HG03575 (cell line): Measurements from ENCODE around the gene ACR.
"Not testable (repeated sequence)": the region's sequence is repeated elsewhere in the genome, so short reads cannot be mapped to it uniquely, and the experiment has no call there.

Experiments
- ATAC-seq: cut with Tn5 transposase; IDR thresholded peaks from one replicate; pipeline ENCODE4 v1.9.1; 2021; ENCODE audit not compliant: unreplicated experiment, insufficient number of reproducible peaks, low FRiP score; ENCODE audit errors: extremely low read depth

Gene ACR

DNA sequence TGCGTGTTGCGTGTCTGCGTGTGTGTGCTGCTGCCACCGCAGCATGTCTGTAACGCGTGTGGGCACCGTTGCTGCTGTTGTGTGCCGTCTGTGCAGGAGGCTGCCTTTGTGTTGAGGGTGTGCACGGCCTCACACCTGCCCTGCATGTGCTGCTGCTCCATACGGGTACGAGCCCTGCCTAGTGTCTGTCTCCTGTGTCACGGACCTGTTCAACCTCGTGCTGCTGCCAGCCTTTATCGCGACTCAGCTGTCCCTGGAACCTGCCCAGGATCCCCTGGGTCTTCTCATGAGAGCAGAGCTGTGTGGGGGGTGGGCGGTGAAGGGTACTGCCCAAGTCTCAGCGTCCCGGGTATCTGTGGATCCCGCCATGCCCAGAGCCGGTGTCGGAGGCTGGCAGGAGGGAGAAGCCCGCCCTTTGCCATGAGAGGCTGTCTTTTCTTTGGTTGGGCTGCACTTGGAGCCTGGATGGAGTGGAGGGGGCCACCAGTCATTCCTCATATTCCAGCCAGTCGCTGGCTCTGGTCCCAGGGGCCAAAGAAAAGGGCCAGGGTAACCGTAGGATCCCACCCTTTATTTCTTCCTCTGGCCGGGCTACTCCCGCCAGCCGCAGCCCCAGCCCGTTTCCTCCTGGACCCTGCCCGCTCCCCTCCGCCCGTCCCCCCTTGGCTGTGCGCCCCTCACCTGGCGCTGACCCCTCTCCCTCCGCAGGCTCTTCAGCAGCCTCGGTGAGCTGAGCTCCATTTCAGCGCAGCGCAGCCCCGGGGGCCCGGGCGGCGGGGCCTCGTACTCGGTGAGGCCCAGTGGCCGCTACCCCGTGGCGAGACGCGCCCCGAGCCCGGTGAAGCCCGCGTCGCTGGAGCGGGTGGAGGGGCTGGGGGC lies 7.8 kb upstream of the ACR start:
- no peak for ATAC-seq

DNA sequence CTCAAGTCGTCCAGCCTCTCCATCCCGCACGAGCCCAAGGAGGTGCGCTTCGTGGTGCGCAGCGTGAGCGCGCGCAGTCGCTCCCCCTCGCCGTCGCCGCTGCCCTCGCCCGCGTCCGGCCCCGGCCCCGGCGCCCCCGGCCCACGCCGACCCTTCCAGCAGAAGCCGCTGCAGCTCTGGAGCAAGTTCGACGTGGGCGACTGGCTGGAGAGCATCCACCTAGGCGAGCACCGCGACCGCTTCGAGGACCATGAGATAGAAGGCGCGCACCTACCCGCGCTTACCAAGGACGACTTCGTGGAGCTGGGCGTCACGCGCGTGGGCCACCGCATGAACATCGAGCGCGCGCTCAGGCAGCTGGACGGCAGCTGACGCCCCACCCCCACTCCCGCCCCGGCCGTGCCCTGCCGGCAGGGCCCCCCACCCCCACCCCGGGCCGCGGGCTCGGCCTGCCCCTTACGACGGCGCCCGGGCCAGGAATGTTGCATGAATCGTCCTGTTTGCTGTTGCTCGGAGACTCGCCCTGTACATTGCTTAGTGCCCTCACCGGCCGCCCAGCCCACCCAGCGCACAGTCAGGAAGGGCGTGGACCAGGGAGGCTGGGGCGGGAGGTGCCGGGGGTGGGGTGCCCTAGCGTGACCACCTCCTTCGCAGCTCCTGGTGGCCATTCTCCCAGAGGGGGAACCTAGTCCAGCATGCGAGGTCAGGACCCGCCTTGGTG lies 6.9 kb upstream of the ACR start:
- no peak for ATAC-seq

DNA sequence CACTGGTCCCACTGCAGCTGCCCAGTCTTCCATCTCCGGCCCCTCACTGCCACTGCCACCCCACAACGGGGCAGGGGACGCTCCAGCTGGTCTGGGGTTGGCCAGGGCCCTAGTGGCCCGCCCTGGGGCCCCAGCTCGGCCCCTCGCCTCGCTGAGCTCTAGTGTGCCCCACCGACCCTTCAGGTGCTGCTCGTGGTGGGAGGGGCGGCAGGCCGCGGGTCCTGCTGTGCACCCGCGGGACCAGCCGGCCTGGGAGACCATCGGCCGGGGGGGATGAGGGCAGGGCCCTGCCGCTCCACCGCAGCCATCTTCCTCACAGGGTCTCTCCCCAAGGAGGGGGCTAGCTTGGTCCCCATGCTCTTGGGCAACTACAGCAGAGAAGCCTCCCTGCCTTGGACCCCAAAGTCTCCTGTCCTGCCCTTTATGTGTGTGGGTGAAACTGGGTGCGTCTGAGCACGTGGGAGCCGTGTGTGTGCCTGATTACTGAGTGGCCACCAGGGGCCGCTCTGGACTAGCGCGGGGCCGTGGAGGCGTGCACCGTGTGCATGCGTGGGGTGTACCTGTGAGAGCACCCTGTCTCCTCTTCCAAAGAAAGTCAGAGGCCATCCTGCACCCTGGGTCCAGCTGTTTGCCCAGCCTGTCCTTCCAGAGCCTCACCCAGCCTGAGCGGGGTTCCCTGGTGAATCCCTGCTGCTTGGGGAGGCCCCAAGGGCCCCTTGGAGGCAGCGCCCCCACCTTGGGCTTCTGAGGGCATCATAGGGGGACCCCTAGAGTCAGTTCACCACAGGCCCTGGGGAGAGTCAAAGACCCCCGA lies 6.0 kb upstream of the ACR start:
- no peak for ATAC-seq

DNA sequence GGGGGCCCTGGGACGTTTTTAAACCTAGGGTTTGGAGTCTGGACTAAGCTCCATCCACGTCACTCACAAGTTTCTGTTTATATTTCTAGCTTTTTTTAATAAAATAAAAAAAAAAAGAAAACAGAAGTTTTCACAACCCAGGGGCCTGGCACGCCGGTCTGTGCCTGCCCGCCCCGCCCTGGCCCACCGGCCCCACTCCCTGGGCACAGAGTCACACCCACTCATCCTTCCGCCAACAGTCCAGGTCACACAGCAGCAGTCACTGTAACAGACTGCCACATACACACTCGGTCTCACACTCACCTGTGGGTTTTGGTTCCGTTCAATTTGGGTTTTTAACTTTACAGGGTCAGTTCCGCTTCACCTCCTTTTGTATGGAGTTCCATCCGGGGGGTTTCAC lies 5.3 kb upstream of the ACR start:
- no peak for ATAC-seq

DNA sequence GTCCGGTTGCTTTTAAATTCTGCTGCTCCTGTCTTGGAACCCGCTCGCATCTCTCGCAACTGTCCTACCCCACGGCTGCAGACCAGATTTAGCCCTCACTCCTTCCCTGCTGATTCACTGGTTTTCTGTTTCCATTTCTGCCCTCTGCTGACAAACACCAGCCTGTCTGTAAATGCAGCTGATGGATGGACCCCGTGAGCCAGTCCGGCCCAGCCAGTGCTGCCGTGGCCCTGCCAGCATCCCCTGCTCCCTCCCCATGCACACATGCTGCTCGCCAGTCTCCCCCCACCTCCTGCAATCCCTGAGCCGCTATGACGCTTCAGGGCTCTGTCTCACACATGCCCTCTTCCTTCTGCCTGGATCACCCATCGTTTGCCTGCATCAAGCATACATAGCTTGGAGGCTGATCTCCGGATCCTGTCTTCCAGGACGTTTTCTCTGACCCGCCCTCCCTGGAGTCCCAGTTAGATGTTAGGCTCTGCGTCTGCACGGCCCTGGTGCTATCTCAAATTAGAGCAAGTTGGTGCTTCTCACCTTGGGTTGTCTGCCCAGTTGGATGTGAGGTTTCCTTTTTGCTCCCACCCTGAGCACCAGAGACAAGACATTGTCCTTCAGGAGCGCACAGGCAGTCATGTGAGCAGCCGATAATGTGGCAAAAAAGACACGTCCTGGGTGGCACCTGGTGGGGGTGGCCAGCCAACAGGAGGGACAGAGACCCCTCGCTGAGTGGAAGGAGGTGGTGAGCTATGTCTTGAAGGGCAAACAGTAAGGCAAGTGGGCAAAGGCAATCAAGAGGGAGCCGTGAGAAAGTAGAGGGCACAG lies 4.3 kb upstream of the ACR start:
- ATAC-seq = no peak

DNA sequence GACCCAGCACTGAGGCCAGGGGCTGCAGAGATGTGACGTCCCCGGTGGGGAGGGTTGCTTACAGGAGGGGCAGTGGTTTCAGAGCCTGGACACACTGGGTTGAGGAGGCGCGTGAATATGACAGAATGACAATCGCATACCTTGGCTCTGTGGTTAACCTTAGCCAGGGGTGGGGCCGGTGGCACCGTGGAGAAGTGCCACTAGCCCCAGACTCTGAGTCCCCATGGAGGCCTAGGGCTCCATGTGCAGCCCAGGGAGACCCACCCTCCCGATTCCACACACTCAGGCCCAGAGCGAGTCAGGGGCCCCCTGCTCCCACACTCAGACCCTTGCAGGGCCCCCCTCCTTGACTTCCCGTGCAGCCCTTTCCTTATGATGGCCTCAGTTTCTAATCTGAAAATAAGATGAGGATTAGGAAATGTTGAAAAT lies 3.6 kb upstream of the ACR start:
- ATAC-seq = no peak

DNA sequence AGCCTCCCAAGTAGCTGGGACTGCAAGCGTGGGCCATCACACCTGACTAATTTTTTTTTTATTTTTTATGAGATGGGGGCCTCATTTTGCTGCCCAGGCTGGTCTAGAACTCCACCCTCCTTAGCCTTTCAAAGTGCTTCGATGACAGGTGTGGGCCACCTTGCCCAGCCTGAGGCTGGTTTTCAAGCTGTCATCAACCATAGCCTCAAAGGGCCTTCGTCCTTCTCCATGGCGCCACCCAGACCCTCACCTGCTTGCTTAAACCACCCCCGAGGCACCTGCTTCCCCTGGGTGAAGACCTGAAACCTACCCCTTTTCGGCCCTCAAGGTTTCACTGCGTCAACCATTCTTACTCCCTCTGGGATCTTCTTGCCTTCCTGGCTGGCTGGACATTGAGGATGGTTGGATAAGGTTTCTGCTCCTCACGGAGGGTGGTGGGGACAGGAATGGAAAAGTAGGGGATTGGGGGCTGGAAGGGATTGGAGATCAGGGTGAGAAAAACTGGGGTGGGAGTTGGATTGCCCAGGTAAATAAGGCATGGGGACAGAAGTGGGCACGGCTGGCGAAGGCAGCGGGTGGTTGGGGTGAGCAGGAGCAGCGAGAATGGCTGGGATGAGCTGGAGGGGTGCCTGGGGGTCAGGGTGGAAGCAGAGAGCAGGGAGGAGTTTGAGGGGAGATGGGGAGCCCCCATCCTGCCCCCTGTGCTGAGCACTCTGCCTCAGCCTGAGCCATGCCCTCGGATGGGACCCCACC lies 2.8 kb upstream of the ACR start:
- ATAC-seq = no peak

DNA sequence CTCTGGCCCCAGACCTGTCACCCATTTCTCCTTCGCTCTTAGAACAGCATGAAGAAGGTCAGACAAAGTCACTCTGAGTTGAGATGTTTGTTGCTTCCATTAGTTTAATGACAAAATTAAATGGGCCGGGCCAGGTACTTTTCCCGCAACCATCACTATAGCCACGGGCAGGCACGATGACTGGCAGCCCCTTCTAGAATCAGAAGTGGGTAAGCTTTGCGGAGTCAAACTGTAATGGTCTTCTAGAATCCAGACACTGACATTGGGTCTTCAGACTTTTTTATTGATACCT lies 2.3 kb upstream of the ACR start:
- ATAC-seq = no peak

DNA sequence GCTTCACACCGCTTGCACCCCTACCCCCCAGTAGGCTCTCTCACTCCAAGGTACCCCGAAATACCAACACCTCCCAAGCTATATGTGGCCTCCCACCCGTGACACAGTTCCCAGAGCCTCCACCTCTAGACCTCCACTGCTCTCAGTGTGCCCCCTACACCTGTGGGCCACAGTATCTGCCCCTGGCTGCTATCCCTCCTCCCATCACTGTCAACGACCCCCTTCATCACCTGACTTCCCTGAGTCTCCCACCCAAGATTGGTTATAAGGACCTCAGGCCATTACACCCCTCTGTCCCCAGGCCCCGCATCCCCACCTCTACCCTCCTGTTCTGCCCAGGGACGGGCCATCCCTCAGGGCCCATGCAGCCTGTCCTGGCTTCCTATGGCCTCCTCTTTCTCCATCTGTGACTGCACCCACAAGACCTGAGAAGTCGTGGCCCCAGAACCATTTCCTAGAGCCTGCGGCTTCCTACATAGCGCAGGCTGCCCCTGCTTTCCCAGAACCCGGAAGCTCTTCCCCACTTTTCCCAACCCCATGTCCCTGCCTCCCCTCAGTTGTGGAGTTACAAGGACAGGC lies 734 bp downstream of the ACR start:
- ATAC-seq = no peak

DNA sequence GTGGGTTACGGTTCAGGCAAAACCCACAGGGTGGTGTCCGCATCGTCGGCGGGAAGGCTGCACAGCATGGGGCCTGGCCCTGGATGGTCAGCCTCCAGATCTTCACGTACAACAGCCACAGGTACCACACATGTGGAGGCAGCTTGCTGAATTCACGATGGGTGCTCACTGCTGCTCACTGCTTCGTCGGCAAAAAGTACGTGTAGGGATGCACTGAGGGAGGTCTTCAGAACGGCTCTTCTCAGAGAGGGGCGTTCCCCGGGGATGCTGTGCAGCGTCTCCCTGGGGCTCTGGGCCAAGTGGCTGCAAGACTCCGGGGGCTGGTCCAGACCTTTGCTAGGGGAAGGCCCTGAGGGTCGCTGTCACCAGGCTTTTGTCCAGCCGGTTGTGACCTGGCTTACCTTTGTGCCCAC lies 1.3 kb downstream of the ACR start:
- ATAC-seq = no peak

DNA sequence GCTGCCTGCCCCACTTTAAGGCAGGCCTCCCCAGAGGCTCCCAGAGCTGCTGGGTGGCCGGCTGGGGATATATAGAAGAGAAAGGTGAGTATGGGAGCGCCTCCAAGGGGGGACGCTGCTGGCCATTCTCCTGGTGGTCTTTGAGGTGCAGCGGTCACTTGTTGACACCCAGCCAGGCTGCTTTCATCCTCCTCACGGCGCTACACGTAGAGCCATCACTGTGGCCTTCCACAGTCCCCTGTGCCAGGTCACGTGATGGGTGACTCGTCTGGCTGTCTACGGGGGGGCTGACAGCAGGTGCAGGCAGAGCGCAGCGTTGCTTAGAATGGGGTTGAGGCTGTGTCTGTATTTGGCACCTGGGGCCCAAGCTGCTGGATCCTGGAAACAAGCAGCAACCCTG lies 1.9 kb downstream of the ACR start:
- ATAC-seq = no peak

DNA sequence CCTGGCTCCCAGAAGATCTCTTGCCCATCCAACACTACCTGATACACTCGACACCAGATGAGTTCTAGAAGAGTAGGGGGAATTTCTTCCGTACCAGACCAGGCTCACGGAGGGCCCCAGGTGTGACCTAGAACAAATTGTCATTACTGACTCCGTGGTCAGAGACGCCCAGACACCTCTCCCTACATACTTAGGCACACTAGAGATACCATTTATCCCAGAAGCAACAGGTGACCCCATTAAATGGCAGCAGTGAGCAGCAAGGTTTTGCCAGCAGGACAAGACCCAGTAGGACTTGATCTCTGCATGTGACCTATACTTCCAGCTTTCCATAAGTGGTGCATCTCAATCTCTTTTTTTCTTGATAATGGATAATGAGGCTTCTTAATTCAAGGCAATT lies 2.7 kb downstream of the ACR start:
- ATAC-seq = not testable (repeated sequence)

DNA sequence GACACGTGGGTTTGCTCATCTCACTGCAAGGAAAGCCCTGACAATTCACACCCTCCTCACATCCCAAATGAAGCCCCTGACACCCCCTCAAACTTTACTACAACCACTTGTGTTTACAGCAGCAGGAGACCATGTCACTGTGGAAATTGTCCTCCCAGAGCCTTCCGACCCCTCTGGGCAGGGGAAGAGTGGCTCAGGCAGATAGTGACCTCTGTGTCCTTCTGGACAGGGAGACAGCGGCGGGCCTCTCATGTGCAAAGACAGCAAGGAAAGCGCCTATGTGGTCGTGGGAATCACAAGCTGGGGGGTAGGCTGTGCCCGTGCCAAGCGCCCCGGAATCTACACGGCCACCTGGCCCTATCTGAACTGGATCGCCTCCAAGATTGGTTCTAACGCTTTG lies 6.4 kb downstream of the ACR start:
- not testable (repeated sequence) for ATAC-seq

DNA sequence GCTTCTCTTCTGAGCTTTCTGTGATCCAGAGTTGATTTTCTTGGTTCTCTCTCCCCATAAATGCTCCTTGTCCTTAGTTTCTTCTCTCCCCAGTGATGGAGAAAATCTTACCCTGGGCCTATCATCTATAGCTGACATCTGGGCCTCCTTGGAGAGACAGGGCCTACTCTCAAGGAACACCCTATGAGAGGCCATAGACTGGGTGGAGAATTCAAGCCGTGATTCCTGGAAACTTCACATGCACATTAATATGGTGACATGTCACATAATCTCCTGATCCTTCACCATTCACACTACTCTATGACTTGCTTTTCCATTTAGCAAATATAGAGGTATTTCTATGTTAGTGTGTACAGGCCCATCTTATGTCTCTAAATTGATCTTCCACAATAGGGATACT lies 9.5 kb downstream of the ACR start:
- ATAC-seq = not testable (repeated sequence)

DNA sequence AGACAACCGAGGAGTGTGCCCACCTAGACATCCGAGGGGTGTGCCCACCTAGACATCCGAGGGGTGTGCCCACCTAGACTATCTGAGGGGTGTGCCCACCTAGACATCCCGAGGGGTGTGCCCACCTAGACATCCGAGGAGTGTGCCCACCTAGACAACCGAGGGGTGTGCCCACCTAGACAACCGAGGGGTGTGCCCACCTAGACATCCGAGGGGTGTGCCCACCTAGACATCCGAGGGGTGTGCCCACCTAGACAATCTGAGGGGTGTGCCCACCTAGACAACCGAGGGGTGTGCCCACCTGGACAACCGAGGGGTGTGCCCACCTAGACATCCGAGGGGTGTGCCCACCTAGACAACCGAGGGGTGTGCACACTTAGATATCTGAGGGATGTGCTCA lies 10.6 kb downstream of the ACR start:
- not testable (repeated sequence) for ATAC-seq

DNA sequence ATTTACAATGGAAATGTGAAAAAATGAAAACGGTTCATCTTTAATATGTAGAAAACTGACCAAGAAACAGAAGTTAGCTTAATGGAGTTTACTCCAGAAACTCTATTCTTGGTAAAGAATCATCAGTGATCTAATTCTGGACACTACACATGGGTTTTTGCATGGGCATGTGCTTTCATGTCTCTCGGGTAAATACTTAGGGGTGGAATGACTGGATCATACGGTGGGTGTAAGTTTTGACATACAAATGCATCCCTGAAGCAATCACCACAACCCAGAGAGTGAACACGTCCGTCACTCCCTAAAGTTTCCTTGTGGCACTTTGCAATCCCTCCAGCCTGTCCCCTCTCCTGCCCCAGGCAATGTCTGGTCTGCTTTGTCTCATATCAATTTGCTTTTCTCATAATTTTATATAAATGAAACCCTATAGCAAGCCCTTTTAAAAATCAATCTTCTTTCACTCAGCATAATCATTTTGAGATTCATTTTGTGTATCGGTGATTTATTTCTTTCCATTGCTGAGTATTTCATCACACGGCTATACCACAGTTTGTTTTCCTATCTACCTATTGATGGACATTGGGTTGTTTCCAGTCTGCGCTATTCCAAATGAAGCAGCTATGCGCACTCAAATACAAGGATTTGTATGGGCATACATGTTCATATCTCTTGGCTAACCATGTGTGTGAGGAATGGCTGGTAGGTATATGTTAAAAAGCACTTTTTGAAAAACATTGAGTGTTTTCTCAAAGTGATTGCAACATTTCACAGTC lies 11.5 kb downstream of the ACR start:
- ATAC-seq = not testable (repeated sequence)

DNA sequence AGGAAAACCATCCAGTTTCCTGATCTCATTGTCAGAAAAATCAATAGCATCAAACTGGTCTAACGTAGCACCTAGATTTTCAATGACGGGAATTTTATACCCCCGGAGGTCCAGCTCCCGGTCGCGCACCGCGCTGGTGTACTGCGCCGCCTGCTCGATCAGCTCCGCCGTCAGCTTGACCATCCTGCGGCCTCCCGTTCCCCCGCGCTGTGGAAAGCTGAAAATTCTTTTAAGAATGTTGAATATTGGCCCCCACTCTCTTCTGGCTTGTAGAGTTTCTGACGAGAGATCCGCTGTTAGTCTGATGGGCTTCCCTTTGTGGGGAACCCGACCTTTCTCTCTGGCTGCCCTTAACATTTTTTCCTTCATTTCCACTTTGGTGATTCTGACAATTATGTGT lies 17.2 kb downstream of the ACR start:
- not testable (repeated sequence) for ATAC-seq
